Measurements from ENCODE around the gene KXD1.

Gene KXD1

DNA sequence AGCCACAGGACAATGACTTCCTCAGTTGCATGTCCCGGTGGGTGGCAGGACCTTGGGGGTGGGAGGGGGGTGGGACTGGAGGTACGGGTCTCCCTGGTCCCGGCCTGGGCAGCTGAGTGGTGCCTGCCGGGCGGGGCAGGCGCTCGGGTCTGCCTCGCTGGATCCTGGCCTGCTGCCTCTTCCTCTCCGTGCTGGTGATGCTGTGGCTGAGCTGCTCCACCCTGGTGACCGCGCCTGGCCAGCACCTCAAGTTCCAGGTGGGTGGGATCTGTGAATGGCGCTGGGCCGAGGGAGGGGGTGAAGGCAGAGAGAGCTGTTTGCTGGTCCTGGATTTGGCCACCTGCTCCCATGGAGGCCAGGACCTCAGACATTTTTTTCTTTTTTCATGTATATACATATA lies 60.6 kb downstream of the KXD1 start:
- no peak for DNase-seq

Measured in activated effector memory CD4-positive, alpha-beta T cell treated with Interleukin-2 at 50 U/mL for 16 hours (primary cell).